ENCODE data around the gene SHOC2. TPM values are rescaled to one million over a fixed set of nuclear protein-coding genes. Genes with fewer than 3 reads are reported as not detected.

Gene SHOC2
- total and polyA plus RNA-seq, 2 of the 13 experiments (the other 11 are each of a cell fraction or from before 2014, with no cell fraction given), result 8.6 to 25.5 TPM

GRCh38 chr10:110872145-110872983, 47.0 kb upstream of the SHOC2 start (continued):
- TF ChIP-seq PRDM15 (CRISPR knock-in tag; IDR thresholded peaks at IDR 0.05) (no peak; the same call in 1 of the 2 replicates), ZNF234 (CRISPR knock-in tag; conservative IDR thresholded peaks at IDR 0.05) (no peak), ZNF788 (CRISPR knock-in tag; IDR thresholded peaks at IDR 0.05; ENCODE audit: borderline replicate concordance) (peak; percentile 18; the same call in 1 of the 2 replicates), TEAD3 (CRISPR knock-in tag; optimal IDR thresholded peaks at IDR 0.05; ENCODE audit: borderline replicate concordance) (no peak), MEIS2 (CRISPR knock-in tag; IDR thresholded peaks at IDR 0.05) (no peak; the same call in 1 of the 2 replicates), CHCHD3 (CRISPR knock-in tag; IDR thresholded peaks at IDR 0.05) (no peak), NFIC (IDR thresholded peaks at IDR 0.05; ENCODE audit: low read length) (no peak), ZNF383 (CRISPR knock-in tag; IDR thresholded peaks at IDR 0.05; ENCODE audit: borderline replicate concordance) (no peak), IKZF1 (IDR thresholded peaks at IDR 0.05) (no peak), ZNF17 (CRISPR knock-in tag; IDR thresholded peaks at IDR 0.05) (no peak), ZSCAN5A (CRISPR knock-in tag; IDR thresholded peaks at IDR 0.05; ENCODE audit: borderline replicate concordance) (0 out of 2 replicates have a peak, but pooled peaks have one; percentile 19), ELF4 (CRISPR knock-in tag; IDR thresholded peaks at IDR 0.05; ENCODE audit: borderline replicate concordance) (0 out of 2 replicates have a peak, but pooled peaks have one; percentile 47)
- TF ChIP-seq, protein P1, sequence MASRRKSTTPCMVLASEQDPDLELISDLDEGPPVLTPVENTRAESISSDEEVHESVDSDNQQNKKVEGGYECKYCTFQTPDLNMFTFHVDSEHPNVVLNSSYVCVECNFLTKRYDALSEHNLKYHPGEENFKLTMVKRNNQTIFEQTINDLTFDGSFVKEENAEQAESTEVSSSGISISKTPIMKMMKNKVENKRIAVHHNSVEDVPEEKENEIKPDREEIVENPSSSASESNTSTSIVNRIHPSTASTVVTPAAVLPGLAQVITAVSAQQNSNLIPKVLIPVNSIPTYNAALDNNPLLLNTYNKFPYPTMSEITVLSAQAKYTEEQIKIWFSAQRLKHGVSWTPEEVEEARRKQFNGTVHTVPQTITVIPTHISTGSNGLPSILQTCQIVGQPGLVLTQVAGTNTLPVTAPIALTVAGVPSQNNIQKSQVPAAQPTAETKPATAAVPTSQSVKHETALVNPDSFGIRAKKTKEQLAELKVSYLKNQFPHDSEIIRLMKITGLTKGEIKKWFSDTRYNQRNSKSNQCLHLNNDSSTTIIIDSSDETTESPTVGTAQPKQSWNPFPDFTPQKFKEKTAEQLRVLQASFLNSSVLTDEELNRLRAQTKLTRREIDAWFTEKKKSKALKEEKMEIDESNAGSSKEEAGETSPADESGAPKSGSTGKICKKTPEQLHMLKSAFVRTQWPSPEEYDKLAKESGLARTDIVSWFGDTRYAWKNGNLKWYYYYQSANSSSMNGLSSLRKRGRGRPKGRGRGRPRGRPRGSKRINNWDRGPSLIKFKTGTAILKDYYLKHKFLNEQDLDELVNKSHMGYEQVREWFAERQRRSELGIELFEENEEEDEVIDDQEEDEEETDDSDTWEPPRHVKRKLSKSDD (CRISPR knock-in tag; IDR thresholded peaks at IDR 0.05; ENCODE audit: low read depth), result no peak
- TF ChIP-seq, protein P2, sequence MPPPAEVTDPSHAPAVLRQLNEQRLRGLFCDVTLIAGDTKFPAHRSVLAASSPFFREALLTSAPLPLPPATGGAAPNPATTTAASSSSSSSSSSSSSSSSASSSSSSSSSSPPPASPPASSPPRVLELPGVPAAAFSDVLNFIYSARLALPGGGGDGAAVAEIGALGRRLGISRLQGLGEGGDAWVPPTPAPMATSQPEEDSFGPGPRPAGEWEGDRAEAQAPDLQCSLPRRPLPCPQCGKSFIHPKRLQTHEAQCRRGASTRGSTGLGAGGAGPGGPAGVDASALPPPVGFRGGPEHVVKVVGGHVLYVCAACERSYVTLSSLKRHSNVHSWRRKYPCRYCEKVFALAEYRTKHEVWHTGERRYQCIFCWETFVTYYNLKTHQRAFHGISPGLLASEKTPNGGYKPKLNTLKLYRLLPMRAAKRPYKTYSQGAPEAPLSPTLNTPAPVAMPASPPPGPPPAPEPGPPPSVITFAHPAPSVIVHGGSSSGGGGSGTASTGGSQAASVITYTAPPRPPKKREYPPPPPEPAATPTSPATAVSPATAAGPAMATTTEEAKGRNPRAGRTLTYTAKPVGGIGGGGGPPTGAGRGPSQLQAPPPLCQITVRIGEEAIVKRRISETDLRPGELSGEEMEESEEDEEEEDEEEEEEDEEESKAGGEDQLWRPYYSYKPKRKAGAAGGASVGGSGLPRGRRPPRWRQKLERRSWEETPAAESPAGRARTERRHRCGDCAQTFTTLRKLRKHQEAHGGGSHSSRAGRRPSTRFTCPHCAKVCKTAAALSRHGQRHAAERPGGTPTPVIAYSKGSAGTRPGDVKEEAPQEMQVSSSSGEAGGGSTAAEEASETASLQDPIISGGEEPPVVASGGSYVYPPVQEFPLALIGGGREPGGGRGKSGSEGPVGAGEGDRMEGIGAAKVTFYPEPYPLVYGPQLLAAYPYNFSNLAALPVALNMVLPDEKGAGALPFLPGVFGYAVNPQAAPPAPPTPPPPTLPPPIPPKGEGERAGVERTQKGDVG (CRISPR knock-in tag; IDR thresholded peaks at IDR 0.05; ENCODE audit: borderline replicate concordance), result no peak
